ENCODE results near the gene CCRL2. TPM values are rescaled to one million over a fixed set of nuclear protein-coding genes. Genes with fewer than 3 reads are reported as not detected.
A peak's percentile ranks its signal among the peaks of the same experiment; 100 is the strongest.
"Not testable (repeated sequence)": the region's sequence is repeated elsewhere in the genome, so short reads cannot be mapped to it uniquely, and the experiment has no call there.

Gene CCRL2
- polyA plus RNA-seq, 4 donors = 0.81 to 1.2 (median 1.00) TPM

DNA sequence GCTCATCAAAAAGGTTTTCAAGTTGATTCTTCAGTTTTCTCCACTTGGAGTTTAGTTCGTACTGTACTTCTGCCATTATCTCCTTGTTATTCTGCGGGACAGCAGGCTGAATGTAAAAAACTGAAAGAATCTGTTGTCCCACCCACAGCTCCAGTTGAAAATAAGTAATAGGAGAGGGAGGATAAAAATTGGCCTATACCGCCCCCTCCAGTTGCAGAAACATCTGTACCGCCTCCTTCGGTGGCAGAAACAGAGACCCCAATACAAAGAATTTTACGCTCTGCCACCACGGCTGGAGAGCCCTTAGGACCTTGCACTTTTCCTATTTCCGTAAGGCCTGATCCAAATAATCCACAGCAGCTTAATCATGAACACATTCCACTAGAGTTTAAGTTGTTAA is 20.3 kb downstream of the CCRL2 start:
- not testable (repeated sequence) for DNase-seq (ENCODE audit: low read depth in 4 of 4, low spot score in 2 of 4)

DNA sequence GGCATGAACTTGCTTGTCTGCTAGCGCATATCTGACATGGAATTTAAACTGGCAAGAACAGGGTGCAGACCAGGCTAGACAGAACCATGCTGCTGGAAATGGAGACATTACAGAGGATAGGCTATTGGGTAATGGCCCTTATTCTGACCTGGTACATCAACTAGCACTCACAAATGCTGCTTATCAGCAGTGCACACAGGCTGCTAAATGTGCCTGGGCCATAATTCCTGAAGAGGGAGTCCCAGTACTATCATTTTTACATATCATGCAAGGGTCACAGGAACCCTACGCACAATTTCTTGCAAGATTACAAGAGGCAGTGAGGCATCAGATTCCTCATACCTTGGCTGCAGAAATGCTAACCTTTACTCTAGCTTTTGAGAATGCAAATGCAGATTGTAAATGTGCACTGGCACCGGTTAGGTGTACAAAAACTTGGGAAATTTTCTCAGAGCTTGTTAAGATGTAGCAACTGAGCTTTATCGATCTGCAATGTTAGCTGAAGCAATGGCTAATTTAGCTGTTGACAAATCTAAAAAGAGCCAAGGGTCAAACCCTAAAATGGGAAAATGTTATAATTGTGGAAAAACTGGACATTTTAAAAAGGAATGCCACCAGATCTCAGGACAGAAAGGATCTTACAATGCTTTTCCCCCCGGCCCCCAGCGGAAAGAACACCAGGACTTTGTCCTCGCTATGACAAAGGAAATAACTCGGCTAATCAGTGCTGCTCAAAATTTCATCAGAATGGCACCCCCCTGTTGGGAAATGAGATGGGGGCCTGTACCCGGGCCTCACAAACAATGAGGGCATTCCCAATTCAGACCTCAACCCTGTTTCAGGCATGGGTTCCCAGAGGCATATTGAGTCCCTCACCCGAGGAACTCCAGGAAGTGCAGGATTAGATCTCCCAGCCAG is 21.1 kb downstream of the CCRL2 start:
- no peak for DNase-seq (ENCODE audit: low read depth in 4 of 4, low spot score in 2 of 4)

DNA sequence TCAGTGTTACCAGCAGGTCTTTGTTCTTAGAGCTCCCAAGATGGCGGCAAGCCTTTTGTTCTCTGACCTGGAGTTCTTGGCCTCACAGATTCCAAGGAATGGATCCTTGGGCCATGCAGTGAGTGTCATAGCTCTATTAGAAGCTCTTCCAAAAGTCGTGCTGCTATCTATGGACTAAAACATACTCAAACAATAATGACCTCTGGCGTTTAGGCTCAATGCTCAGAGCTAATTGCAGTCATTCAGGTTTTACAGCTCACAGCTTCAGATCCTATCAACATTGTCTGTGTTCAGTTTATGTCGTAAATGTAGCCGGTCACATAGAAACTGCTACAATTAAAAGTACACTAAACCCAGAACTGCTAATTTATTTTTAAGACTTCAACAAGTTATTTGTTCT is 22.2 kb downstream of the CCRL2 start:
- DNase-seq (ENCODE audit: low read depth in 4 of 4, low spot score in 2 of 4) = no peak

DNA sequence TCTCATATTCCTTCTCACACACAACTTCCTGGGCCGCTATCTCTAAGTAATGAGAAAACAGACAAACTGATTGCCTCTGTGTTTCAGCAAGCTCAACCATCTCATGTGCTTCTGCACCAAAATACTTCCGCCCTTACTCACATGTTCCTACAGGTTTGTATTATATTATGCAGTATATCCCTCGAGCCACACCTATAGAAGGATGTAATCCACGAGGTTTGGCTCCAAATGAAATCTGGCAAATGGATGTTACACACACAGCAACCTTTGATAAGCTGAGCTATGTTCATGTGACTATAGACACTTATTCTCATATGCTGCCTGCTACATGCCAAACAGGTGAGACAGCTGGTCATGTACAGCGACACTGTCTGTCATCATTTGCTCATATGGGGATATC is 22.6 kb downstream of the CCRL2 start:
- DNase-seq (ENCODE audit: low read depth in 4 of 4, low spot score in 2 of 4) = no peak

DNA sequence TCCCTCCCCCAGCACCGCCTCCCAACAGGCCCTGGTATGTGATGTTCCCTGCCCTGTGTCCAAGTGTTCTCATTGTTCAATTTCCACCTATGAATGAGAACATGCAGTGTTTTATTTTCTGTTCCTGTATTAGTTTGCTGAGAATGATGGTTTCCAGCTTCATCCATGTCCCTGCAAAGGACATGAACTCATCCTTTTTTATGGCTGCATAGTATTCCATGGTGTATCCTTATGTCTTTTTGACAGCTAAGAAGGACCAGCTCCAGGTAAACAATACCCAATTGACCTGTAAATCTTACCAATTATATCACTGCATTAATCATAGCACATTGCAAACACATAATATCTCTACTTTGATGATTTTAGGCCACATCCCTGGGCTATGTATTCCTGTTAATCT is 23.8 kb downstream of the CCRL2 start:
- not testable (repeated sequence) for DNase-seq (ENCODE audit: low read depth in 4 of 4, low spot score in 2 of 4)

DNA sequence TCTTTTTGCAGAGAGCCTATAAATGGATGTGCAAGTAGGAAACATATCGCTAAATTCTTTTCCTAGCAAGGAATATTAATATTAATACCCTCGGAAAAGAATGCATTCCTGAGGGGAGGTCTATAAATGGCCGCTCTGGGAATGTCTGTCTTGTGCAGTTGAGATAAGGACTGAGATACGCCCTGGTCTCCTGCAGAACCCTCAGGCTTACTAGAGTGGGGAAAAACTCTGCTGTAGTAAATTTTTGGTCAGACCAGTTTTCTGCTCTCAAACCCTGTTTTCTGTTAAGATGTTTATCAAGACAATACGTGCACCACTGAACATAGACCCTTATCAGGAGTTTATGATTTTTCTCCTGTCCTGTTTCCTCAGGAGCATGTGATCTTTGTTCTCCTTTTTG is 24.8 kb downstream of the CCRL2 start:
- not testable (repeated sequence) for DNase-seq (ENCODE audit: low read depth in 4 of 4, low spot score in 2 of 4)

DNA sequence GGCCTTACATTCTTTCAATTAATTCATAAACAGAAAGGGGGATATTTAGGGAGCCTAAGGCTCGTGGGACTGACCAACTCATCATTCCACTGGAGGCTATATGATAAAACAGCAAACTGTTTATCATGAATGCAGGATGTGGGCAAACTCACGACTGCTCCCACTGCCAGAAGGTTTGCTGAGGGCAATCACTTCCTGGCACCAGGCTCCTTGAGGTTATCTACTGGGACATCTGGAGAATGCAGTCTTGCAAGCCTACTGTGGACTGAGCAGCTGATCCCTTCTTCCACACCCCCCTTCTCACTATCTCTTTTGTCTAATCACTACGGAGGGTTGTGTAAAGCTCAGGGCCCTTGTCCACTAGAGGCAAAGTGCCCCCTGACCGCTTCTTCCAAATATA is 26.1 kb downstream of the CCRL2 start:
- DNase-seq (ENCODE audit: low read depth in 4 of 4, low spot score in 2 of 4) = not testable (repeated sequence)

DNA sequence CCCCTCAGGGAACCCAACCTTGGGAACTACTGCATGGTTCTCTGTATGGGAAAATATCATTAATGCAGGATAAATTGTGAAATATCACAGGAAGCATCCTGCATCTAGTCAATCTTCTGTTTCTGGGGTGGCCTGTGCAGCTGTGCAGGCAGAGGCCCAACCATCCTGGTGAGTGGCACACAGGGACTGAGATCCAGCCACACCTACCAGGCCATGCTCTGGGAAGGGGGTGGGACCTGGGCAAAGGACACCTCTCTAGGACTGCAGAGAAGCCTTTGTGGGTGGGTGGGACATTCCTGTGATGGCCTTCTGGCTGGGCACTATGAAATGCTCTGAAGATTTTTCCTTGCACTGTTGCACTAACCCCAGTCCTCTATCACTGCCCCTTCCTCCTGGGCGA is 26.8 kb downstream of the CCRL2 start:
- DNase-seq (ENCODE audit: low read depth in 4 of 4, low spot score in 2 of 4) = no peak

DNA sequence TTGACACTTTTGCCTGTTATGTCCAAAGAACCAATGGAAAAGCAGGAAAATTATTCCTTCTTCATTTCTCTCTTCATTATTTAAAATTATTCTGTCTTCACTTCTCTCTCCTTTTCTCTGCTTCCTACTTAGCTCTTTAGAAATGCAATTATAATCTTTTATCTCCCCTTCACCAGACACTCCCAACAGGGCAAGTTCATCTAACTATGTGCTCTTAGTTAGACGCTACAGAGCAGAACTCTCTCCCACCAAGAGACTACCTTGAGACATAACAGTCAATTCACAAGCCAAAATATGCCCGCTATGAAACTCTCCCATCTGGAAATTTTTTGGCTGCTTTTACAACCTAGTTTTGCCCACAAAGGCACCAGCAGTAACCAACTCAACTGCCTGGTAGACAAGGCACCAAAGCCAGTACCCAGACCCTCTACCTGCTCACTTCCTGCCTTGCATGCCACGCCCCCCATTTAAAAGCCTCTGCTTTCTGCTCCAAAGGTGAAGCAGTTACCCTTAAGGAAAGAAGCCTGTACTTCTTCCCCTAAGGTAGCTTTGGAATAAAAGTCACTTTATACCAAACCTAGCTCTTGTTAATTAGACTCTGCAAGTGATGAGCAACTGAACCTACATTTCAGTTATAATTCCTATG is 28.1 kb downstream of the CCRL2 start:
- no peak for DNase-seq (ENCODE audit: low read depth in 4 of 4, low spot score in 2 of 4)

DNA sequence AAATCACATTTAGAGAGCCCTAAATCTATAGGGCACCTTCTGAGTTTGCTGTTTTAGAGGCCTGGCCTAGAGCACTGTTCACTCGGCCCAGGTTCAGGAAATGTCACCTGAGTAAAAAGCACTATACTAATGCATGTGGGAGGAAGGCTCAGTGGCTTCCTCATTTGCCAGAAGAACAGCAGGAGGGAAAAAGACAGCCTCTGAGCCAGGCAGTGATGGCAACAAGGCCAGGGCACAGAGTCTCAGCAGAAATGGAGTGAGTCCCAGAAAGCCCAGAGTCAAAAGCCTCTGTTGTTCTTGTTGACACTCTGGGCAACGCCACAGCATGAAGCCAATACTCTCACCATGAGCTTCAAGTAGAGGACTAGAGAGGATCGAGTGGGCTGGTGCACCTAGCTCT is 31.8 kb downstream of the CCRL2 start:
- no peak for DNase-seq (ENCODE audit: low read depth in 4 of 4, low spot score in 2 of 4)

DNA sequence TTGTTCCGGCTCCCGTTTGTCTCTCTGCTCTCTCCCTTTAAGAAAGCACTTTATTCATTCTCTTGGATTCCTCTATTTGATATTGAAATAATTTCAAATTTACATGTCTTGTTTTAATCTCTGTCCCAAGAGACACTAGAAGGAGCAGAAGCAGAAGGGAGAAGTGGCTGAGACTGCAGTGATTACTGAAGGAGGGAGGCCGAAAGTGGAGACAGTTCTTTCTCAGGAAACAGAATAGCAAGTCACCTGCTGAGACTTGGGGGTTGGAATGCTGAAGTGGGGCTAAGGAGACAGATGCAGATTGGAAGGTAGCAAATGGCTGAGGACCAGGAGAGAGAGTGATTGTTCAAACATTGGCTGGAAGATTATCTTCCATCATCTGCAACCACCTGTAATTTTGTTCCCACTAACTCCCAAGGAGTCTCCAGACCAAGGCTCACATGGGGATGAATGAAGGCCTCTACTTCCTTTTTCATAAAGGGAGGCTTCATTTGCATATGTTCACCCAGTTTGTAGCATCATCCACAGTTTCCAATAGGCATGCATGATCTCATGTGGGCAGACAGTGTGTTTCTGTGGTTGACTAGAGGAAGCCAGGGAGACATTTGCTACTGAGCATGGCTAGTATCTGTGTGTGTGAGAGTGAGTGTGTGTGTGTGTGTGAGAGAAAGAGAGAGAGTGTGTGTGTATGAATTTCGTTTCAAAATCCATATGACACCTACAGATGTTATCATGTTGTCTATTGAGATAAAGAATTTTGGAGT is 33.7 kb downstream of the CCRL2 start:
- no peak for DNase-seq (ENCODE audit: low read depth in 4 of 4, low spot score in 2 of 4)

DNA sequence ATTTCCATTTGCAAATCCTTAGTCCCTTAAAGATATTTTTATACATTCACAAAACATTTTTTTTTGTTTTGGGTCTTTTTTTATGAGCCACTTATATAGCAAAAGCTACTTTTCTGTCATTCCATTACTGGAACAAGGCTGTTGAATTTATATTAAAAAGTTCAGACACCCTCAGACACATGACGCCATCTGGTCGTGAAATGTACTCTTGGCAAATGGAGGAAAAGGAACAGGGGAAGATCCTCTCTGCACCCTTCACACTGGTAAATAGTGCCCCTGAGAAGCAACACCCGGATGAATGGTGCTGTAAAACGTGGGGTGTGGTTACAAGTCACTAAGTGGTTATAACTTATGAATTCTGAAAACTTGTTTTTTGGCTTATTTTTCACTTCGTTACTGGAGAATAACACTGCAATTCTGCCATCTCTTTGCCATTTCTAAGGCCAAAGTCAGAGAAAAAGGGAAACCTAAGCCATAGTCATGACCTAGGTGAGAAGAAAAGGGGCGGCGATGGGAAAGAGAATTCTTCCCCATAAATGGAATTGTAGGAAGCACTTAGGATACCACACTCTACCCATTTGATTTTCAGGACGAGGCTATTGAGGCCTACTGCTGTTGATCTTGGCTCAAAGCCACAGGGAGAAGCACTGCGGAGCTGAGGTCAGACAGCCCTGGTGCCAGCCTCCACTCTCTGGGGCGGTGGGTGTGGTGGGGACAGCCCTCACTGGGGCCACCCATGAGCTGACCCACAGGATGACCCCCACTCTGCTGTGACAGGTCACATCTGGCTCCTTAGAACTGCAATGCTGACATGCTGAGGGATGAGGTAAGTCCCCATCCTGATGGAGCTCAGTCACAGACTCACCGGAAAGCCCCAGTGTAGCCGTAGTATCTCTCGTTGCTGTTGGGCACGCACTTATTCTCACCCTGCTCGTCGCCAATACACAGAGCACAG is 35.8 kb downstream of the CCRL2 start:
- peak in 2 of 4 donors; percentile 25 to 29 for DNase-seq (ENCODE audit: low read depth in 4 of 4, low spot score in 2 of 4)

DNA sequence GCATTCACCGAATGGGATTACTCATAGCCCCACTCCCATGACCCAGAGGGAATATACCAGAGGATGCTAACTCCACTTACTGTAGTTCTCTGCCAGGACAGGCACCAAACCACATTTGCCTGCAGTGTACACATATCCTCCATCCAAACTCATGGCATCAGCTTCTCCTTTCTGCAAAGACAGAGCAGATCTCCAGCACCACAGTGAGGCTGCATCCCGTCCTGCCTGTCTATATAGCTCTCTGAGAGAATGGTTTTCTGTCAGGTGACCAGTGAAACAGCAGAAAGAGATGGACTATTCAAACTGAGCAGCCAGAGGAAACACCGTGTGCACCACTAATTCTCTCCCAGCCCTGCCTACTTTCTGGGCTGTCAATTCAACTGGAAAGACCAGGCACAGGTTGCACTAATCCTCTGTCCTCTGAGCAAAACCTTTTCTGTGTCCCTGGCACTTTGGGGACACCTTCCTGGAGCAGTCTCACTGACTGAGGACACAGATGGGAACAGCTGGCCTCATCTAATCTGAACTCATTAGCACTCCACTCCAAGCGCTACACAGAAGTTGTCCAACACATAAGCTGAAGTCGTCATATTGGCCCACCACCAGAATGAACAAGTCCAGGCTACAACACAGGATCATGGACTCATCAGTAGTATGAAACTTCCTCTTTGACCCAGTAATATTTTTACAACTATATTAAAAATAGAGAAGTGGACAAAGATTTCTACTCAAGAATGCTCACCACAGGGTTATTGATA is 40.3 kb downstream of the CCRL2 start:
- DNase-seq (ENCODE audit: low read depth in 4 of 4, low spot score in 2 of 4) = no peak

DNA sequence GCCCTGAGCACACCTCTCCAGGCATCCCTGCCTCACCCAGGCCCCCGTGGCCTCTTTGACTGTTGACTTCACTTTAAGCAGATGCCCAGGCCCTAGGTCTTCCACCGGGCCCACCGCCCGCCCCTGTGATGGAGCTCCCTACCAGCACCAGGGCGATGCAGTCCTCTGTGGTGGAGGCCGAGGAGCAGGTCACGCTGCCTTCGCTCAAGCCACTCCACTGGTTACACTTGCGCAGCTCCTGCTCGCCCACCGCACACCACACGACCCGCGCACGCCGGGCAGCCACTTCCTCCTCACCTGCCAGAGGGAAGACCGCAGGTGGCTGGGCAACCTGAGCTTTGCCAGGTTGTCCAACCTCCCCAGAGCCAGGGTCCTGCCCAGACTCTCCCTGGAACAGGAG is 41.7 kb downstream of the CCRL2 start:
- DNase-seq (ENCODE audit: low read depth in 4 of 4, low spot score in 2 of 4) = no peak

DNA sequence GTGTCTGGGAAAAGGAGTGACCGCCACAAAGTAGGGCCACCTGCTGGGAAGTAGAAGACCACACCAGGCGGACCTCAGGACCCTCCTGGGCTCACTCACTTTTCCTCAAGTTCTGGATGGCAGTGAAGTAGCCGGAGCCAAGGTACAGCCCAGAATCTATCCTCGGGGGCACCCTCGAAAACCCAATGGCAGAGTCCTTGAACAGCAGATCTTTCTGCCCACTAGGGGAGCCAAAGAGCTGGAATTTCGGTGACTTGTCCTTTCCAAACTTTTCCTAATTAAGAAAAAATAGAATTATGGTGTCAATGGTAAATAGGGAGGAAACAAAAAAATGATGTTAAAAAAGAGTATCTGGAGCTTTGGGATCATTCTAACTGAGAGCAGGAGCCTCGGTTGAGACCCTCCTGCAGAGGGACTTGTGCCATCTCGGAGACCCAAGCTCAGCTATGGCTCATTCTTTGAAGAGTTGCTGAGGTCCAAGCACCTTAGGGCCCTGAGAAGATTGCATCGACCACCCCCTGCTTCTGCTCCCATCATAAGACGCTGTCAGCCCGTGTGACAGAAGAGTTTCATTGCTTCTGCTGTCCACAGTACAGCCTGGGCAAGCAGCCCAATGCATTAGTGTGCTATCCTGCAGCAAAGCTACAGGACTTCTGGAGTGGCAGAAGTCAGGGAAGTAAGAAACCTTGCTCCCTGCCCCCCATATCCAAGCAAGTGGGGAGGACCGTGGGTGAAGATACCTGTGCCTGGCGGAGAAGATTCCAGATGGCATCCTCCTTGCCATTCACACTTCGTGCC is 42.9 kb downstream of the CCRL2 start:
- DNase-seq (ENCODE audit: low read depth in 4 of 4, low spot score in 2 of 4) = no peak

DNA sequence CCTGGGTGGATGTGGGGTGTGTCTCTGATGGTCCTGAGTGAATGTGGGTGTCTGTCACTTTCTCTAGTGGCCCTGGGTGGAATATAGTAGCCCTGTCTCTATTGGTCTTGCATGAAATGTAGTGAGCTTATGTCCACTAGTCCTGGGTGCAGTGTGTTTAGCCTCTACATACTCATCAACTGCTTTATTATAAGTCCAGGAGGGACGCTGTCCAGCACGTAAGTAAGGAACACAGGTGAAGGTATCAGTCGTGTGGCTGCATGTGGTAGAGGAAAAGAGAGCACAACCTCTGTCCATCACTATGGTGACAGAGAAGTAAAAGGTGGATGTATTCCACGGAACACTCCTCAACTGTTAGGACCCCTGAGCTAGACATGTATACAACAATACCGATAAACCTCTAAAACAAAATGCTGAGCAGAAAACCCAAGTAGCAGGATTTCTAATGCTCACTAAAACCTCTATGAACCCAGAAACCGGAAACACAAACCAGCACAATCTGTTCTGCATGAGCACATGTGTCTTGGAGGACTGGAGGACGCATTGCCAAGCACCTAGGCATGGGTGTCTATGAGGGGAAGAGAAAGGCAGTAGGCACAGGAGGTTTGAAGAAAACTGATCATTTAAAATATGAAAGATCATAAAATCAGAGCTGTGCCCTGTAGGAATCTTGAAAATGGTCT is 46.6 kb downstream of the CCRL2 start:
- DNase-seq (ENCODE audit: low read depth in 4 of 4, low spot score in 2 of 4) = no peak

DNA sequence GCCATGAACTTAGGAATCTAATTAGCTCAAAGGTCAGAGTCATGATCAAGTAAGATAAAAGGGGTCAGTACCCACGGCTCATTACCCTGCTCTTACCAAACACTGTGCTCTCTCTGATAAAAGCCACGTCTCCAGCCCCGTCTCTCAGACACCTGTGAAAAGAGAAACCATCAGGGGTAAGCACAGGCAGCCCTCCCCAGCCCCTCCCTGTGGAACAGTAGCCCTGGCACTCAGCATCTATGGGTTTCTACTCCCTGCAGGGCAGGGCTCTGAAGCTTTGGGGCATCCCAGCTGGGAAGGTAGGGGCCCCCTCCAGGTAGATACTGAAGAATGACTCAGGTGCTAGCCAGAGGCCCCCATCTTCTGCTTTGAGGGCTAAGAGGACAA is 47.1 kb downstream of the CCRL2 start:
- DNase-seq (ENCODE audit: low read depth in 4 of 4, low spot score in 2 of 4) = no peak

DNA sequence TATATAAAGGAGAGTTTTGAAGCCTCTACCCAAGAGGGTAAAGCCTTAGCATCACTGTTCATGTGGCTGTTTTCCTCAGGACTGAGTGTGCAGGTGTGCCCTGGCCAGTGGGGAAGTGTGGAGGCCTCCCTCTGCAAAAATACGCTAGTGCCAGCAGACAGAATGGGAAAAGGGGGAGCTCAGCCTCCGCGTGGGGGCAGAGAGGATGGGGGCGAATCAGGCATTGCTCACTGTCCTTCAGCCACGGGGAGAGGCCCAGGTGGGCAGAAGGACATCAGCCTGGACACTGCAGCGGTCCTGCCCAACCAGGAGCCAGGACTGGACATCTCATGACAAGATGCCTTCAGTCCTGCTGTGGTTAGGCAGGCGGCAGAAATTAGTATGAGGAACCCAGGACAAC is 47.5 kb downstream of the CCRL2 start:
- no peak for DNase-seq (ENCODE audit: low read depth in 4 of 4, low spot score in 2 of 4)
